Activated B cell treated with CpG ODN at 0.5 μM for 24 hours (primary cell): Measurements from ENCODE around the gene RPS6KB1. TPM values are rescaled to one million over a fixed set of nuclear protein-coding genes. Genes with fewer than 3 reads are reported as not detected.

Source experiments
- ATAC-seq: fragments of 200-7000 bp; cut with Tn5 transposase; one replicate; pipeline ENCODE4 v1.10.0; 2021; ENCODE audit warnings: low read depth, mild to moderate bottlenecking, moderate library complexity
- CTCF ChIA-PET: fragments of 350-600 bp; sonication (Branson Sonifier 250); formaldehyde crosslinking; loops from one replicate; lab custom pipeline; 2021; ENCODE audit warnings: antibody characterized with exemption; lab: Charles Lee
- POLR2A ChIA-PET: fragments of 350-600 bp; sonication (Branson Sonifier 250); formaldehyde crosslinking; loops from one replicate; lab custom pipeline; 2021; ENCODE audit warnings: antibody characterized with exemption; lab: Charles Lee
- DNase-seq: peaks from one replicate; pipeline ENCODE4 v3.0.0; 2022
- H3K27ac Mint-ChIP-seq: one replicate; pipeline ENCODE4 v1.8.0; 2020; ENCODE audit warnings: mixed read lengths
- H3K27me3 Mint-ChIP-seq: one replicate; pipeline ENCODE4 v1.8.0; 2021; ENCODE audit warnings: mixed read lengths
- H3K36me3 Mint-ChIP-seq: one replicate; pipeline ENCODE4 v1.8.0; 2021; ENCODE audit warnings: low read depth, mixed read lengths
- H3K4me1 Mint-ChIP-seq: one replicate; pipeline ENCODE4 v1.8.0; 2021; ENCODE audit warnings: mixed read lengths
- H3K4me3 Mint-ChIP-seq: one replicate; pipeline ENCODE4 v1.8.0; 2020; ENCODE audit warnings: mild to moderate bottlenecking, mixed read lengths
- H3K9me3 Mint-ChIP-seq: one replicate; pipeline ENCODE4 v1.8.0; 2020; ENCODE audit warnings: mixed read lengths
- CTCF ChIP-seq: fragments of 200-600 bp; IDR thresholded peaks from one replicate; pipeline ENCODE4 v1.8.0; 2022; ENCODE audit warnings: antibody characterized with exemption, mild to moderate bottlenecking
- intact Hi-C: fragments of 100-400 bp; cut with micrococcal nuclease; formaldehyde crosslinking; loops from one replicate; pipeline ENCODE4 v1.15.1; 2024
- total RNA-seq: library from RNA; stranded (reverse); gene quantifications from 2 replicates; pipeline ENCODE4 v1.2.3, GENCODE V29; 2022

RPS6KB1 gene
- total RNA-seq = 57.7 and 63.0 TPM in 2 replicates

- ChIA-PET CTCF (interaction anchor here (0.9 to 1.5 kb wide), 5 partner anchors 21 to 186 kb away, joined by 3 to 5 read pairs (median 3); partner anchors contain the start of genes PTRH2 and VMP1), POLR2A (interaction anchor here (0.6 to 2.6 kb wide), 16 partner anchors 34 to 1262 kb away, joined by 3 to 13 read pairs (median 4); partner anchors contain the start of genes CLTC, PTRH2, RNFT1 and VMP1)
- ATAC-seq (peak; percentile 91), DNase-seq (peak; percentile 86)
- H3K27me3 Mint-ChIP-seq = no peaks in the 10 kb centered on the region
- peak within 1 kb of the TSS; percentile 98 for H3K27ac Mint-ChIP-seq
- intact Hi-C loops = loop anchor here (1.0 to 5.0 kb wide), 9 partner anchors 56 to 1374 kb away; partner anchors contain the start of genes CLTC, DHX40, PPM1D and PTRH2
- TF ChIP-seq CTCF = no peak
- peaks cover 30% of the 10 kb centered on the region for H3K36me3 Mint-ChIP-seq
- H3K4me1 Mint-ChIP-seq = peaks cover 44% of the 10 kb centered on the region
- no peaks in the 10 kb centered on the region for H3K9me3 Mint-ChIP-seq
- H3K4me3 Mint-ChIP-seq = peak within 1 kb of the TSS; percentile 99
Observed at GRCh38 chr17:59892924-59893675, at the start of gene RPS6KB1, which contains the start of gene TUBD1. Gene RPS6KB1, plus strand, starts transcription at chr17:59893121. Its CDS starts 64 bp downstream, at chr17:59893185. Gene TUBD1, minus strand, starts transcription at chr17:59892943. Its CDS starts 1,941 bp downstream, at chr17:59891002.

GRCh38 chr17:59844884-59845594 is 47.9 kb upstream of the RPS6KB1 start:
- intact Hi-C loops = no loop called here
- peak overlapping the region; percentile 50 for H3K4me3 Mint-ChIP-seq
- H3K4me1 Mint-ChIP-seq = peaks cover 91% of the 10 kb centered on the region
- peak overlapping the region; percentile 92 for H3K27ac Mint-ChIP-seq
- H3K9me3 Mint-ChIP-seq = no peaks in the 10 kb centered on the region
- ATAC-seq (no peak), DNase-seq (no peak)
- no peaks in the 10 kb centered on the region for H3K27me3 Mint-ChIP-seq
- CTCF ChIA-PET = interaction anchor here (1.9 to 7.3 kb wide), 3 partner anchors 13 to 91 kb away, joined by 8 to 53 read pairs (median 32); no protein-coding TSS in a partner anchor
- no peak for TF ChIP-seq CTCF
- peaks cover 29% of the 10 kb centered on the region for H3K36me3 Mint-ChIP-seq
- POLR2A ChIA-PET = interaction anchor here (0.6 to 6.2 kb wide), 6 partner anchors 48 to 659 kb away, joined by 3 to 106 read pairs (median 8); partner anchors contain the start of genes RPS6KB1 and TUBD1

GRCh38 chr17:59845595-59846393 is 47.1 kb upstream of the RPS6KB1 start:
- no peak for TF ChIP-seq CTCF
- ChIA-PET POLR2A (interaction anchor here (0.6 to 6.2 kb wide), 9 partner anchors 47 to 660 kb away, joined by 3 to 106 read pairs (median 6); partner anchors contain the start of genes DHX40, RPS6KB1 and TUBD1), CTCF (interaction anchor here (1.9 to 7.3 kb wide), 3 partner anchors 12 to 92 kb away, joined by 8 to 53 read pairs (median 32); no protein-coding TSS in a partner anchor)

DNA sequence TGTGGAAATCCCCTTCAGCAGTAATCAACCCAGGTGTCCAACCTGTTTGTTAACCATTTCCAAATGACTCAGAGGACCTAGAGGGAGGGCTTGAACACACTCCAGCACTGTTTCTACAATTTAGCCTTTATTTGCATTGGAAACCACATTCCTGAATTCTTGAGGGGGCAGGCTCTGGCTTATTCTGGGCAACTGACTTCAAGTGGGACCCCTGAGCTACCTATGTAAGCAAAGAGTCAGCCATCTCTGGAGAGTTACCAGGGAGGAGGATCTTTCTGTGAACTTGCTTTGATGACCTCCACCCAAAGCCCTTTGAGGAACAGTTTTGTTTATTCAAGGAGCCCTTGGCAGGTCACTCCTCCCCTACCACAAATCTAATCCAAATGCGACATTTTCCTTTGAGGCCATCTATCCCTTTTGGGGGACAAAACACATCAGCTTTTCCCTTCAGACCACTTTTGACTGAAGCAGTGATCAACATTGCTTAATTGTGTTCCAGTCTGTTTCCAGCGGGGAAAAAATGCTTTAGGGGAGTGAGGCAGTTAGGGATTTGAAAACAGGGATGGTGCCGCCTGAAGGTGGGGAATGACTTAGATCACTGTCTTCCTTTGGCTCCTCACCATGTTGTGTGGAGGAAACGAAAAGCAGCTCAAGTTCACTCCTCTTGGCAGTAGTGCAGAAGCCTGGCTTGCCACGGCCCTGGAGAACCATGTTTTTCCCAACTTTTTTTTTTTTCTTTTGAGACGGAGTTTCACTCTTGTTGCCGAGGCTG is 46.3 kb upstream of the RPS6KB1 start:
- Mint-ChIP-seq H3K4me3 (peak overlapping the region; percentile 50), H3K27ac (peak overlapping the region; percentile 92)

More at GRCh38 chr17:59845595-59846393, 47.1 kb upstream of the RPS6KB1 start:
- no peaks in the 10 kb centered on the region for H3K9me3 Mint-ChIP-seq
- H3K27ac Mint-ChIP-seq = peak overlapping the region; percentile 92
- intact Hi-C loops = loop anchor here (1.0 kb wide), 3 partner anchors 8 to 59 kb away; no protein-coding TSS in a partner anchor
- H3K4me1 Mint-ChIP-seq = peaks cover 83% of the 10 kb centered on the region
- ATAC-seq (peak; percentile 19), DNase-seq (peak; percentile 25)
- peak overlapping the region; percentile 50 for H3K4me3 Mint-ChIP-seq
- H3K27me3 Mint-ChIP-seq = no peaks in the 10 kb centered on the region
- H3K36me3 Mint-ChIP-seq = peaks cover 21% of the 10 kb centered on the region

More for the DNA sequence above, 46.3 kb upstream of the RPS6KB1 start:
- no peak for TF ChIP-seq CTCF
- CTCF ChIA-PET = interaction anchor here (1.3 to 7.3 kb wide), 5 partner anchors 12 to 93 kb away, joined by 3 to 53 read pairs (median 8); no protein-coding TSS in a partner anchor
- ATAC-seq (peak; percentile 67), DNase-seq (peak; percentile 33)
- no peaks in the 10 kb centered on the region for H3K27me3 Mint-ChIP-seq
- peaks cover 13% of the 10 kb centered on the region for H3K36me3 Mint-ChIP-seq
- intact Hi-C loops = loop anchor here (1.0 kb wide), 3 partner anchors 9 to 60 kb away; no protein-coding TSS in a partner anchor
- POLR2A ChIA-PET = interaction anchor here (0.5 to 6.2 kb wide), 15 partner anchors 45 to 1217 kb away, joined by 3 to 106 read pairs (median 6); partner anchors contain the start of genes DHX40, RPS6KB1 and TUBD1
- no peaks in the 10 kb centered on the region for H3K9me3 Mint-ChIP-seq
- H3K4me1 Mint-ChIP-seq = peaks cover 75% of the 10 kb centered on the region
